HCT116 (cell line): Measurements from ENCODE around the gene EDN2. TPM values are rescaled to one million over a fixed set of nuclear protein-coding genes. Genes with fewer than 3 reads are reported as not detected.

Source experiments
- ATAC-seq: fragments of 200-7000 bp; cut with Tn5 transposase; 2 replicates; pipeline ENCODE4 v1.9.1; 2020; ENCODE audit warnings: mild to moderate bottlenecking, moderate library complexity
- BruUV-seq: library from RNA; stranded (reverse); fragments of 400-500 nt; replicated peaks from 2 replicates; lab custom pipeline; 2021; lab: Mats Ljungman, UMichigan
- CTCF ChIA-PET: fragments of 300-600 bp; sonication (Branson Sonifier 250); formaldehyde crosslinking; loops from one replicate; lab custom pipeline; 2021; ENCODE audit warnings: antibody characterized with exemption; lab: Charles Lee
- POLR2A ChIA-PET: fragments of 300-600, 350-600 bp; sonication (Branson Sonifier 250); formaldehyde crosslinking; loops from one replicate; lab custom pipeline; 2021; ENCODE audit warnings: antibody characterized with exemption; lab: Charles Lee
- RAD21 ChIA-PET, 2 experiments: fragments of 300-600 bp; sonication (Branson Sonifier 250); formaldehyde crosslinking; loops; one replicate each; lab custom pipeline; 2023; ENCODE audit warnings: low total read pairs in 2 of 2; ENCODE audit not compliant: uncharacterized antibody in 2 of 2, unreplicated experiment in 2 of 2, low non-redundant PET in 1 of 2; lab: Charles Lee
- DNase-seq: peaks from one replicate; pipeline ENCODE4 v3.0.0-alpha.2; 2010; ENCODE audit warnings: low read depth, low spot score
- H2AFZ ChIP-seq: fragments of 200-600 bp; shearing (Covaris generic), sonication (generic); 2 replicates; pipeline ENCODE4 v1.6.1; 2017; ENCODE audit warnings: low read depth, mixed run types, mixed read lengths, antibody characterized with exemption, low read length; ENCODE audit not compliant: poor library complexity, severe bottlenecking
- H3K27ac ChIP-seq: 2 replicates; pipeline ENCODE4 v1.5.1; 2012; ENCODE audit warnings: low read depth, low read length
- H3K27me3 ChIP-seq: fragments of 200-600 bp; sonication (generic); 2 replicates; pipeline ENCODE4 v1.6.1; 2016; ENCODE audit warnings: mixed run types, low read length, mixed read lengths; ENCODE audit not compliant: insufficient read depth
- H3K36me3 ChIP-seq, 2 experiments: fragments of 200-500 bp in 1 of 2; fragments of 200-600 bp in 1 of 2; sonication (Bioruptor generic) in 1 of 2; sonication (generic) in 1 of 2; 2 replicates each; pipeline versions ENCODE4 v1.5.1 to v1.6.1; 2014 to 2016; ENCODE audit warnings: low read length in 2 of 2, inconsistent platforms in 1 of 2, mixed read lengths in 1 of 2, mixed run types in 1 of 2; ENCODE audit not compliant: insufficient read depth in 2 of 2, control insufficient read depth in 1 of 2
- H3K4me1 ChIP-seq, 2 experiments: fragments of 200-600 bp in 1 of 2; sonication (generic) in 1 of 2; 2 replicates each; pipeline versions ENCODE4 v1.5.1 to v1.6.1; 2012 to 2017; ENCODE audit warnings: low read length in 2 of 2, inconsistent platforms in 1 of 2, mild to moderate bottlenecking in 1 of 2, mixed read lengths in 1 of 2, mixed run types in 1 of 2, moderate library complexity in 1 of 2; ENCODE audit not compliant: insufficient read depth in 2 of 2, control insufficient read depth in 1 of 2
- H3K4me2 ChIP-seq: fragments of 200-600 bp; sonication (generic); 2 replicates; pipeline ENCODE4 v1.6.1; 2017; ENCODE audit warnings: mixed run types, low read length, mixed read lengths
- H3K4me3 ChIP-seq, 2 experiments: fragments of 200-600 bp in 1 of 2; sonication (generic) in 1 of 2; replicated peaks in 1 of 2; 2 replicates each; pipeline ENCODE4 v1.5.1; 2011 to 2016; ENCODE audit warnings: low read length in 2 of 2, control low read depth in 1 of 2, low read depth in 1 of 2, mild to moderate bottlenecking in 1 of 2, mixed read lengths in 1 of 2, mixed run types in 1 of 2
- H3K79me2 ChIP-seq: fragments of 200-600 bp; sonication (generic); 2 replicates; pipeline ENCODE4 v1.6.1; 2017; ENCODE audit warnings: mild to moderate bottlenecking, mixed run types, low read length, moderate library complexity, mixed read lengths; ENCODE audit not compliant: insufficient read depth
- H3K9ac ChIP-seq: fragments of 200-600 bp; sonication (generic); 2 replicates; pipeline ENCODE4 v1.6.1; 2016; ENCODE audit warnings: low read length, mixed read lengths
- H3K9me2 ChIP-seq: fragments of 200-600 bp; sonication (generic), shearing (Covaris generic); 2 replicates; pipeline ENCODE4 v1.6.1; 2017; ENCODE audit warnings: mixed run types, mild to moderate bottlenecking, moderate library complexity; ENCODE audit not compliant: insufficient read depth
- H3K9me3 ChIP-seq, 2 experiments: fragments of 200-500 bp in 1 of 2; fragments of 200-600 bp in 1 of 2; sonication (Bioruptor generic) in 1 of 2; sonication (generic) in 1 of 2; 2 replicates each; pipeline ENCODE4 v1.6.1; 2014 to 2017; ENCODE audit warnings: low read length in 2 of 2, mixed read lengths in 2 of 2, inconsistent platforms in 1 of 2, low read depth in 1 of 2, mild to moderate bottlenecking in 1 of 2, mixed run types in 1 of 2, moderate library complexity in 1 of 2; ENCODE audit not compliant: control insufficient read depth in 1 of 2, insufficient read depth in 1 of 2
- H4K20me1 ChIP-seq: fragments of 200-600 bp; sonication (generic), shearing (Covaris generic); 2 replicates; pipeline ENCODE4 v1.6.1; 2017; ENCODE audit warnings: mixed run types, mild to moderate bottlenecking, moderate library complexity; ENCODE audit not compliant: insufficient read depth
- ELF1 ChIP-seq: IDR thresholded peaks from 2 replicates; pipeline ENCODE4 v1.6.1; 2012; ENCODE audit warnings: low read depth, borderline replicate concordance
- EZH2 ChIP-seq: fragments of 200-600 bp; sonication (generic); IDR thresholded peaks from 2 replicates; pipeline ENCODE4 v1.6.1; 2017; ENCODE audit warnings: antibody characterized with exemption, mixed run types
- FOSL1 ChIP-seq: IDR thresholded peaks from 2 replicates; pipeline ENCODE4 v1.6.1; 2012; ENCODE audit warnings: low read depth
- POLR2A ChIP-seq: IDR thresholded peaks from 2 replicates; pipeline ENCODE4 v1.7.0; 2011; ENCODE audit warnings: borderline replicate concordance; ENCODE audit not compliant: insufficient read depth, insufficient read length; ENCODE audit errors: extremely low read depth
- POLR2AphosphoS5 ChIP-seq: IDR thresholded peaks from 2 replicates; pipeline ENCODE4 v1.6.1; 2011; ENCODE audit warnings: mild to moderate bottlenecking, low read depth, low read length, moderate library complexity
- intact Hi-C: fragments of 100-400 bp; cut with micrococcal nuclease; formaldehyde crosslinking; loops from 2 replicates; pipeline ENCODE4 v1.10.0; 2022
- total RNA-seq: library from RNA; stranded (reverse); gene quantifications from one replicate; pipeline ENCODE4 v1.2.1, GENCODE V29; 2021; ENCODE audit not compliant: unreplicated experiment
- TF ChIP-seq, protein P1 (sequence below): IDR thresholded peaks from 2 replicates; pipeline ENCODE4 v1.6.1; 2012; ENCODE audit warnings: low read depth

Gene EDN2
- total RNA-seq, 1 experiment from 2014 or later: not detected

DNA sequence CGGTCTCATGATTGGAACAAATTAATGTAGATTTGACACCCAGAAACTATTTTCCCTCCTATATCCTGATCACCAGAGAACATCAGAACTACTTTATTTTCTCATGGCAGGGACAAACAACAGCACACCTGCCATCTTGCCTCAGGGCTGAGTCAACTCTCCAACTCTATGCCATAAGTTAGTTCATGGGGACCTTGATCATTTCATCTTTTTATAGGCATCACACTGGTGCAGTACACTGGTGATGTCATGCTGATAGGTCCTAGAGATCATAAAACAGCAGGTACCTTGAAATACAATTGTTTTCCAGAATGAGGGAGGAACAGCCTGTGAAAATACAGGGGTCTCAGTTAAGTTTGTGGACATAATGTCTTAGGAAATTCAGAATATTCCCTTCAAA, 45.8 kb downstream of the EDN2 start:
- CTCF ChIA-PET: no interaction called here
- no peak overlapping the region for H3K4me2 ChIP-seq
- no peak for DNase-seq
- POLR2A ChIA-PET: no interaction called here
- H3K9ac ChIP-seq: no peak overlapping the region
- TF ChIP-seq EZH2 (no peak), FOSL1 (no peak), POLR2AphosphoS5 (no peak)
- TF ChIP-seq, protein P1, sequence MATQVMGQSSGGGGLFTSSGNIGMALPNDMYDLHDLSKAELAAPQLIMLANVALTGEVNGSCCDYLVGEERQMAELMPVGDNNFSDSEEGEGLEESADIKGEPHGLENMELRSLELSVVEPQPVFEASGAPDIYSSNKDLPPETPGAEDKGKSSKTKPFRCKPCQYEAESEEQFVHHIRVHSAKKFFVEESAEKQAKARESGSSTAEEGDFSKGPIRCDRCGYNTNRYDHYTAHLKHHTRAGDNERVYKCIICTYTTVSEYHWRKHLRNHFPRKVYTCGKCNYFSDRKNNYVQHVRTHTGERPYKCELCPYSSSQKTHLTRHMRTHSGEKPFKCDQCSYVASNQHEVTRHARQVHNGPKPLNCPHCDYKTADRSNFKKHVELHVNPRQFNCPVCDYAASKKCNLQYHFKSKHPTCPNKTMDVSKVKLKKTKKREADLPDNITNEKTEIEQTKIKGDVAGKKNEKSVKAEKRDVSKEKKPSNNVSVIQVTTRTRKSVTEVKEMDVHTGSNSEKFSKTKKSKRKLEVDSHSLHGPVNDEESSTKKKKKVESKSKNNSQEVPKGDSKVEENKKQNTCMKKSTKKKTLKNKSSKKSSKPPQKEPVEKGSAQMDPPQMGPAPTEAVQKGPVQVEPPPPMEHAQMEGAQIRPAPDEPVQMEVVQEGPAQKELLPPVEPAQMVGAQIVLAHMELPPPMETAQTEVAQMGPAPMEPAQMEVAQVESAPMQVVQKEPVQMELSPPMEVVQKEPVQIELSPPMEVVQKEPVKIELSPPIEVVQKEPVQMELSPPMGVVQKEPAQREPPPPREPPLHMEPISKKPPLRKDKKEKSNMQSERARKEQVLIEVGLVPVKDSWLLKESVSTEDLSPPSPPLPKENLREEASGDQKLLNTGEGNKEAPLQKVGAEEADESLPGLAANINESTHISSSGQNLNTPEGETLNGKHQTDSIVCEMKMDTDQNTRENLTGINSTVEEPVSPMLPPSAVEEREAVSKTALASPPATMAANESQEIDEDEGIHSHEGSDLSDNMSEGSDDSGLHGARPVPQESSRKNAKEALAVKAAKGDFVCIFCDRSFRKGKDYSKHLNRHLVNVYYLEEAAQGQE: no peak
- no peaks in the 10 kb centered on the region for H3K9me2 ChIP-seq
- H3K27me3 ChIP-seq: peaks cover 16% of the 10 kb centered on the region; the same call in 1 of the 2 replicates
- no peaks in the 10 kb centered on the region for H3K36me3 ChIP-seq
- H3K9me3 ChIP-seq: no peaks in the 10 kb centered on the region; a peak in 1 of 4 replicates
- H3K79me2 ChIP-seq: no peaks in the 10 kb centered on the region
- peaks cover under 1 to 3% of the 10 kb centered on the region in 2 experiments; a peak in 2 of 4 replicates for H3K4me1 ChIP-seq
- H2AFZ ChIP-seq: no peak overlapping the region
- ATAC-seq: no peak
- H4K20me1 ChIP-seq: no peaks in the 10 kb centered on the region
- no TSS peak for BruUV-seq
- RAD21 ChIA-PET: no interaction called here
- no peak overlapping the region for H3K27ac ChIP-seq
- H3K4me3 ChIP-seq: no peak overlapping the region
- intact Hi-C loops: no loop called here

DNA sequence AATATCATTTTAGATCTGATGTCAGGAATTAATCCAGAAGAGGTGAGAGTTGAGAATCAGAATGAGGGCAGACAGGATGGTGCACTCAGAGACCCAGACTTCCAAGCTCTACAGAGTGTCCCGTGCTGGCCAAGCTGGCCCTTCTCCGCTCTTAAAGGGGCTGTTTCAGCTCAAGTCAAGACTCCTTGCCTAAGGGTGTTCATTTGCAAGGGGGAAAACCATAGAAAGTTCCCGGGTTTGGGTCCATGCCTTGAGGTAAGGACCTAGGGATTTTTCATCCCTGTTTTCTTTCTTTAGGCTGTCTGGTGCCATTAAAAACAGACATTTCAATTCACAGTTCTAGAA, 47.5 kb downstream of the EDN2 start:
- ChIA-PET CTCF (no interaction called here), POLR2A (no interaction called here)
- ATAC-seq: no peak

More for the DNA sequence above, 47.5 kb downstream of the EDN2 start:
- no peak overlapping the region for H3K9ac ChIP-seq
- no peaks in the 10 kb centered on the region for H3K9me3 ChIP-seq
- no peaks in the 10 kb centered on the region for H3K9me2 ChIP-seq
- TF ChIP-seq ELF1 (no peak), POLR2A (no peak)
- TF ChIP-seq, protein P1: no peak
- H3K27me3 ChIP-seq: peaks cover 16% of the 10 kb centered on the region; the same call in 1 of the 2 replicates
- DNase-seq: no peak
- H3K79me2 ChIP-seq: no peaks in the 10 kb centered on the region
- intact Hi-C loops: no loop called here
- H3K36me3 ChIP-seq: no peaks in the 10 kb centered on the region
- H3K4me3 ChIP-seq: no peak overlapping the region
- no peaks in the 10 kb centered on the region for H4K20me1 ChIP-seq
- no peak overlapping the region for H2AFZ ChIP-seq
- H3K4me1 ChIP-seq: peaks cover 14 to 20% of the 10 kb centered on the region in 2 experiments
- no peak overlapping the region for H3K27ac ChIP-seq
- H3K4me2 ChIP-seq: no peak overlapping the region
- BruUV-seq: no TSS peak
- RAD21 ChIA-PET: no interaction called here
